ENCODE results near the gene TXNIP. TPM values are rescaled to one million over a fixed set of nuclear protein-coding genes. Genes with fewer than 3 reads are reported as not detected.
A peak's percentile ranks its signal among the peaks of the same experiment; 100 is the strongest.

The TXNIP gene
- polyA plus RNA-seq, 4 donors: 408 to 575 (median 469) TPM

- peak; percentile 90 to 97 (median 92) for DNase-seq (ENCODE audit: low read depth in 4 of 4, low spot score in 3 of 4)
These were observed 31.9 kb downstream of the TXNIP start, which contains the start of the genes ANKRD34A and POLR3GL for GRCh38 chr1:145964328-145965118. TSS of gene ANKRD34A (minus strand) at chr1:145964575. CDS start at chr1:145961759, 2,816 bp downstream. TSS of gene POLR3GL (plus strand) at chr1:145964690. CDS start at chr1:145974866, 10,176 bp downstream.

- DNase-seq (ENCODE audit: low read depth in 4 of 4, low spot score in 3 of 4): no peak
These were observed 32.9 kb downstream of the TXNIP start for GRCh38 chr1:145963265-145964019.

- DNase-seq (ENCODE audit: low read depth in 4 of 4, low spot score in 3 of 4): no peak
These were observed 33.9 kb downstream of the TXNIP start for GRCh38 chr1:145962157-145963102.

GRCh38 chr1:145961425-145962156, 34.8 kb downstream of the TXNIP start:
- DNase-seq (ENCODE audit: low read depth in 4 of 4, low spot score in 3 of 4): no peak

- no peak for DNase-seq (ENCODE audit: low read depth in 4 of 4, low spot score in 3 of 4)
These were observed 35.3 kb downstream of the TXNIP start for GRCh38 chr1:145961109-145961424.

- DNase-seq (ENCODE audit: low read depth in 4 of 4, low spot score in 3 of 4): peak in 1 of 4 donors; percentile 78
These were observed 35.8 kb downstream of the TXNIP start for GRCh38 chr1:145960468-145961108.

- no peak for DNase-seq (ENCODE audit: low read depth in 4 of 4, low spot score in 3 of 4)
These were observed 36.4 kb downstream of the TXNIP start for GRCh38 chr1:145959957-145960467.

GRCh38 chr1:145959333-145959732, 37.0 kb downstream of the TXNIP start:
- DNase-seq (ENCODE audit: low read depth in 4 of 4, low spot score in 3 of 4): no peak

GRCh38 chr1:145958734-145959133, 37.6 kb downstream of the TXNIP start:
- DNase-seq (ENCODE audit: low read depth in 4 of 4, low spot score in 3 of 4): no peak

GRCh38 chr1:145957443-145958319, 38.7 kb downstream of the TXNIP start, which contains the start of gene LIX1L:
TSS of gene LIX1L (minus strand) at chr1:145958017. CDS start at chr1:145957927, 90 bp downstream.
- peak; percentile 89 to 94 (median 92) for DNase-seq (ENCODE audit: low read depth in 4 of 4, low spot score in 3 of 4)

- no peak for DNase-seq (ENCODE audit: low read depth in 4 of 4, low spot score in 3 of 4)
These were observed 39.5 kb downstream of the TXNIP start for GRCh38 chr1:145956781-145957442.

- no peak for DNase-seq (ENCODE audit: low read depth in 4 of 4, low spot score in 3 of 4)
These were observed 40.0 kb downstream of the TXNIP start for GRCh38 chr1:145956361-145956760.

- DNase-seq (ENCODE audit: low read depth in 4 of 4, low spot score in 3 of 4): no peak
These were observed 40.9 kb downstream of the TXNIP start for GRCh38 chr1:145955436-145955835.

GRCh38 chr1:145953861-145954260, 42.5 kb downstream of the TXNIP start:
- DNase-seq (ENCODE audit: low read depth in 4 of 4, low spot score in 3 of 4): no peak

- DNase-seq (ENCODE audit: low read depth in 4 of 4, low spot score in 3 of 4): no peak
These were observed 43.5 kb downstream of the TXNIP start for GRCh38 chr1:145952903-145953302.

GRCh38 chr1:145951526-145951925, 44.9 kb downstream of the TXNIP start:
- DNase-seq (ENCODE audit: low read depth in 4 of 4, low spot score in 3 of 4): no peak

- no peak for DNase-seq (ENCODE audit: low read depth in 4 of 4, low spot score in 3 of 4)
These were observed 47.2 kb downstream of the TXNIP start for GRCh38 chr1:145949219-145949618.

- no peak for DNase-seq (ENCODE audit: low read depth in 4 of 4, low spot score in 3 of 4)
These were observed 48.8 kb downstream of the TXNIP start for GRCh38 chr1:145947551-145947950.
